T-cell (primary cell): ENCODE measurements around the gene PLCB4. TPM values are rescaled to one million over a fixed set of nuclear protein-coding genes. Genes with fewer than 3 reads are reported as not detected.

Experiments used
- ATAC-seq, 4 experiments: fragments of 200-7000 bp in 3 of 4; fragments of 150-1000 bp in 1 of 4; cut with Tn5 transposase; replicated peaks in 1 of 4; 1 replicate in 3 of 4; 2 replicates in 1 of 4; pipeline ENCODE4 v1.10.0; 2021; ENCODE audit warnings: moderate library complexity in 3 of 4, mild to moderate bottlenecking in 2 of 4, moderate number of reproducible peaks in 1 of 4
- CTCF ChIA-PET, 2 donors: fragments of 300-600 bp; sonication (Branson Sonifier 250); formaldehyde crosslinking; loops; one replicate each; lab custom pipeline; 2022; ENCODE audit warnings: antibody characterized with exemption in 2 of 2; lab: Charles Lee
- POLR2A ChIA-PET, 2 donors: fragments of 300-600 bp; sonication (Branson Sonifier 250); formaldehyde crosslinking; loops; one replicate each; lab custom pipeline; 2022; ENCODE audit warnings: antibody characterized with exemption in 2 of 2; lab: Charles Lee
- DNase-seq, 35 experiments: peaks; one replicate each; pipeline versions ENCODE4 v3.0.0 to v3.0.0-alpha.2; 2013 to 2023
- H3K27ac ChIP-seq: one replicate; pipeline ENCODE4 v1.5.1; 2013; ENCODE audit warnings: low read length
- H3K27me3 ChIP-seq, 2 experiments: replicated peaks in 1 of 2; 1 replicate in 1 of 2; 2 replicates in 1 of 2; pipeline versions ENCODE4 v1.6.1 to v1.7.0; 2013; ENCODE audit warnings: low read length in 1 of 2, mixed read lengths in 1 of 2; ENCODE audit not compliant: control insufficient read depth in 2 of 2, insufficient read depth in 2 of 2; ENCODE audit errors: extremely low read depth in 1 of 2
- H3K36me3 ChIP-seq, 2 donors: 1 replicate in 1 of 2; 2 replicates in 1 of 2; pipeline versions ENCODE4 v1.6.1 to v1.7.0; 2013; ENCODE audit warnings: low read length in 1 of 2; ENCODE audit not compliant: control insufficient read depth in 2 of 2, insufficient read depth in 1 of 2; ENCODE audit errors: extremely low read depth in 1 of 2
- H3K4me1 ChIP-seq, 2 experiments: 1 replicate in 1 of 2; 2 replicates in 1 of 2; pipeline versions ENCODE4 v1.6.1 to v1.7.0; 2013; ENCODE audit warnings: low read length in 2 of 2, mixed read lengths in 1 of 2; ENCODE audit not compliant: insufficient read depth in 2 of 2, control insufficient read depth in 1 of 2; ENCODE audit errors: extremely low read depth in 1 of 2
- H3K4me3 ChIP-seq, 2 donors: 1 replicate in 1 of 2; 2 replicates in 1 of 2; pipeline versions ENCODE4 v1.5.1 to v1.7.0; 2013; ENCODE audit warnings: mild to moderate bottlenecking in 2 of 2, low read length in 1 of 2, moderate library complexity in 1 of 2; ENCODE audit not compliant: control insufficient read depth in 1 of 2; ENCODE audit errors: extremely low read depth in 1 of 2
- H3K9me3 ChIP-seq: 2 replicates; pipeline ENCODE4 v1.7.0; 2013
- H3K27ac Mint-ChIP-seq, 2 donors: one replicate each; pipeline ENCODE4 v1.8.0; 2020 to 2021; ENCODE audit warnings: mild to moderate bottlenecking in 2 of 2, mixed read lengths in 2 of 2
- H3K27me3 Mint-ChIP-seq, 2 donors: one replicate each; pipeline ENCODE4 v1.8.0; 2021 to 2022; ENCODE audit warnings: mixed read lengths in 2 of 2
- H3K36me3 Mint-ChIP-seq: one replicate; pipeline ENCODE4 v1.8.0; 2021; ENCODE audit warnings: mixed read lengths
- H3K4me1 Mint-ChIP-seq, 3 donors: one replicate each; pipeline ENCODE4 v1.8.0; 2020 to 2022; ENCODE audit warnings: mixed read lengths in 3 of 3, mild to moderate bottlenecking in 1 of 3
- H3K4me3 Mint-ChIP-seq, 3 donors: one replicate each; pipeline ENCODE4 v1.8.0; 2020 to 2022; ENCODE audit warnings: mild to moderate bottlenecking in 3 of 3, mixed read lengths in 3 of 3, moderate library complexity in 3 of 3
- H3K9me3 Mint-ChIP-seq, 3 donors: one replicate each; pipeline ENCODE4 v1.8.0; 2020 to 2022; ENCODE audit warnings: mixed read lengths in 3 of 3
- WGBS: methylation state at CpG from one replicate; pipeline ENCODE4 v1.1.5; 2013; ENCODE audit warnings: missing lambda C conversion rate; ENCODE audit not compliant: insufficient coverage; 5-methylcytosine and 5-hydroxymethylcytosine counted together
- total RNA-seq, 35 experiments: library from RNA in 6 of 35; stranded (reverse) in 6 of 35; fragments of 120-200 nt in 1 of 35; gene quantifications; one replicate each; pipeline versions ENCODE4 v1.2.1 to v1.2.4 and lab custom pipeline; 2013 to 2026

PLCB4 gene
- total RNA-seq, 5 donors from 2014 or later (not counting 1 experiment from before 2014, with no cell fraction given) = 0.06 to 0.07 TPM; not detected in 3

- H3K4me3 ChIP-seq = no peak overlapping the region
- CTCF ChIA-PET = no interaction called here
- no peaks in the 10 kb centered on the region for H3K27me3 ChIP-seq
- DNase-seq (no peak), ATAC-seq (no peak)
- H3K9me3 ChIP-seq = no peaks in the 10 kb centered on the region
- H3K9me3 Mint-ChIP-seq = peaks cover 0 to 4% (median 3%) of the 10 kb centered on the region in 3 donors
- no peak overlapping the region for H3K27ac ChIP-seq
- H3K27ac Mint-ChIP-seq = no peak overlapping the region
- 46% methylated on average over 1 of the region's 1 CpG for WGBS
- no peaks in the 10 kb centered on the region for H3K4me1 ChIP-seq
- H3K4me1 Mint-ChIP-seq = no peaks in the 10 kb centered on the region
- no peaks in the 10 kb centered on the region for H3K36me3 Mint-ChIP-seq
- POLR2A ChIA-PET = no interaction called here
- H3K27me3 Mint-ChIP-seq = no peaks in the 10 kb centered on the region
- H3K36me3 ChIP-seq = no peaks in the 10 kb centered on the region
- no peak overlapping the region for H3K4me3 Mint-ChIP-seq
These were observed 39.4 kb downstream of the PLCB4 start for GRCh38 chr20:9108260-9108659.

GRCh38 chr20:9109566-9109965 lies 40.7 kb downstream of the PLCB4 start:
- ATAC-seq = no peak
- no peak for DNase-seq
- POLR2A ChIA-PET = no interaction called here

GRCh38 chr20:9110365-9110764 lies 41.5 kb downstream of the PLCB4 start:
- CTCF ChIA-PET = no interaction called here
- no peaks in the 10 kb centered on the region for H3K36me3 Mint-ChIP-seq
- Histone ChIP-seq H3K27me3 (no peaks in the 10 kb centered on the region), H3K9me3 (no peaks in the 10 kb centered on the region), H3K36me3 (no peaks in the 10 kb centered on the region), H3K27ac (no peak overlapping the region), H3K4me3 (no peak overlapping the region), H3K4me1 (no peaks in the 10 kb centered on the region)
- WGBS = no CpG with 5 or more reads among the region's 1 CpG
- POLR2A ChIA-PET = no interaction called here
- no peak for DNase-seq
- no peak overlapping the region for H3K27ac Mint-ChIP-seq
- no peaks in the 10 kb centered on the region for H3K27me3 Mint-ChIP-seq
- no peak for ATAC-seq
- no peak overlapping the region for H3K4me3 Mint-ChIP-seq
- no peaks in the 10 kb centered on the region for H3K9me3 Mint-ChIP-seq
- no peaks in the 10 kb centered on the region for H3K4me1 Mint-ChIP-seq

More at GRCh38 chr20:9109566-9109965, 40.7 kb downstream of the PLCB4 start:
- Mint-ChIP-seq H3K9me3 (peaks cover 0 to 2% (median under 1%) of the 10 kb centered on the region in 3 donors), H3K4me3 (no peak overlapping the region), H3K36me3 (no peaks in the 10 kb centered on the region), H3K27ac (no peak overlapping the region), H3K4me1 (no peaks in the 10 kb centered on the region), H3K27me3 (no peaks in the 10 kb centered on the region)
- H3K27me3 ChIP-seq = no peaks in the 10 kb centered on the region
- no peaks in the 10 kb centered on the region for H3K9me3 ChIP-seq
- CTCF ChIA-PET = no interaction called here
- no CpG with 5 or more reads among the region's 1 CpG for WGBS
- H3K27ac ChIP-seq = no peak overlapping the region
- H3K4me1 ChIP-seq = no peaks in the 10 kb centered on the region
- no peaks in the 10 kb centered on the region for H3K36me3 ChIP-seq
- H3K4me3 ChIP-seq = no peak overlapping the region

GRCh38 chr20:9110916-9111432 lies 42.1 kb downstream of the PLCB4 start:
- no CpG with 5 or more reads among the region's 3 CpGs for WGBS
- no peaks in the 10 kb centered on the region for H3K4me1 Mint-ChIP-seq
- H3K4me1 ChIP-seq = no peaks in the 10 kb centered on the region
- no peaks in the 10 kb centered on the region for H3K9me3 ChIP-seq
- DNase-seq (no peak), ATAC-seq (no peak)
- H3K27ac ChIP-seq = no peak overlapping the region
- CTCF ChIA-PET = no interaction called here
- no peak overlapping the region for H3K4me3 Mint-ChIP-seq
- POLR2A ChIA-PET = no interaction called here
- no peaks in the 10 kb centered on the region for H3K36me3 Mint-ChIP-seq
- H3K27ac Mint-ChIP-seq = no peak overlapping the region
- H3K9me3 Mint-ChIP-seq = no peaks in the 10 kb centered on the region
- H3K27me3 Mint-ChIP-seq = no peaks in the 10 kb centered on the region
- H3K27me3 ChIP-seq = no peaks in the 10 kb centered on the region
- H3K36me3 ChIP-seq = no peaks in the 10 kb centered on the region
- no peak overlapping the region for H3K4me3 ChIP-seq

- no peaks in the 10 kb centered on the region for H3K4me1 Mint-ChIP-seq
- H3K27me3 Mint-ChIP-seq = no peaks in the 10 kb centered on the region
- ATAC-seq (no peak), DNase-seq (no peak)
- no peak overlapping the region for H3K27ac Mint-ChIP-seq
- CTCF ChIA-PET = no interaction called here
- H3K9me3 ChIP-seq = no peaks in the 10 kb centered on the region
- no peak overlapping the region for H3K27ac ChIP-seq
- no peak overlapping the region for H3K4me3 Mint-ChIP-seq
- H3K9me3 Mint-ChIP-seq = peaks cover 0 to 5% (median 3%) of the 10 kb centered on the region in 3 donors
- POLR2A ChIA-PET = no interaction called here
- WGBS = no CpG with 5 or more reads among the region's 6 CpGs
- no peaks in the 10 kb centered on the region for H3K36me3 Mint-ChIP-seq
- H3K36me3 ChIP-seq = no peaks in the 10 kb centered on the region
- no peaks in the 10 kb centered on the region for H3K27me3 ChIP-seq
- no peak overlapping the region for H3K4me3 ChIP-seq
- H3K4me1 ChIP-seq = no peaks in the 10 kb centered on the region
These were observed 43.9 kb downstream of the PLCB4 start for GRCh38 chr20:9112541-9113515.

GRCh38 chr20:9114709-9115108 lies 45.8 kb downstream of the PLCB4 start:
- CTCF ChIA-PET = no interaction called here

More at GRCh38 chr20:9114709-9115108, 45.8 kb downstream of the PLCB4 start:
- Histone ChIP-seq H3K27me3 (no peaks in the 10 kb centered on the region), H3K4me1 (no peaks in the 10 kb centered on the region), H3K4me3 (no peak overlapping the region), H3K27ac (no peak overlapping the region), H3K36me3 (no peaks in the 10 kb centered on the region), H3K9me3 (no peaks in the 10 kb centered on the region)
- WGBS = 92% methylated on average over 2 of the region's 4 CpGs
- Mint-ChIP-seq H3K4me3 (no peak overlapping the region), H3K27me3 (no peaks in the 10 kb centered on the region), H3K9me3 (peaks cover 0 to 5% (median 3%) of the 10 kb centered on the region in 3 donors), H3K27ac (no peak overlapping the region), H3K4me1 (no peaks in the 10 kb centered on the region), H3K36me3 (no peaks in the 10 kb centered on the region)
- DNase-seq = no peak
- ATAC-seq = no peak
- POLR2A ChIA-PET = no interaction called here
